ENCODE data around the gene PDE4C. TPM values are rescaled to one million over a fixed set of nuclear protein-coding genes. Genes with fewer than 3 reads are reported as not detected.
A peak's percentile ranks its signal among the peaks of the same experiment; 100 is the strongest.

PDE4C gene
- total RNA-seq, 2 experiments from 2014 or later, result not detected

DNA sequence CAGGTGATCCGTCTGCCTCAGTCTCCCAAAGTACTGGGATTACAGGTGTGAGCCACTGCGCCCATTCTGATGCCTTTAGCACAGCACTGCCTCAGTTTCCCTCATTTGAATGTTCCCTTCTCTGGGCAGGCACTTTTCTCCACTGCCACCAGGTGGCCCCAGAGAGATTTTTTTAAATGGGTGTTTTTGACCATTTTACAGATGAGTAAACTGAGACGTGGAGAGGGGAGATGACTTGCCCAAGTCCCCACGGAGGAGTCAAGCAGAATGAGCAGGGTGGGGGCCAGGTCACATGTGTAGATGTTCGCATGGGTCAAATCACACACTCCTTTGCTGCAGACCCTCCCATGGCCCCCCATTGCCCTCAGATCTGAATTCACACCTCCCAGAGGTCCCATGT lies 3.2 kb upstream of the PDE4C start:
- Mint-ChIP-seq H3K36me3 (no peaks in the 10 kb centered on the region), H3K4me3 (no peak overlapping the region), H3K27me3 (peaks cover 71% of the 10 kb centered on the region), H3K9me3 (peaks cover 2% of the 10 kb centered on the region), H3K4me1 (ENCODE audit: low read depth) (peaks cover 16% of the 10 kb centered on the region), H3K27ac (no peak overlapping the region)
- DNase-seq, result no peak
- intact Hi-C loops (cut with micrococcal nuclease), result no loop called here
- POLR2A ChIA-PET, result no interaction called here
- CTCF ChIA-PET, result interaction anchor here (0.7 to 1.3 kb wide), 3 partner anchors 22 to 177 kb away, joined by 3 to 4 read pairs (median 3); no protein-coding TSS in a partner anchor

- Mint-ChIP-seq H3K9me3 (no peaks in the 10 kb centered on the region), H3K27me3 (peaks cover 68% of the 10 kb centered on the region), H3K4me1 (ENCODE audit: low read depth) (peaks cover 22% of the 10 kb centered on the region), H3K4me3 (no peak overlapping the region), H3K36me3 (no peaks in the 10 kb centered on the region), H3K27ac (no peak overlapping the region)
- no peak for DNase-seq
- ChIA-PET POLR2A (no interaction called here), CTCF (interaction anchor here (1.3 kb wide), 1 partner anchor 24 kb away, joined by 4 read pairs; no protein-coding TSS in a partner anchor)
- intact Hi-C loops (cut with micrococcal nuclease), result loop anchor here (2.0 kb wide), 1 partner anchor 17 kb away; no protein-coding TSS in a partner anchor
These were observed 1.6 kb upstream of the PDE4C start for GRCh38 chr19:18227781-18228271.

GRCh38 chr19:18226956-18227780 lies 930 bp upstream of the PDE4C start:
- H3K36me3 Mint-ChIP-seq, result no peaks in the 10 kb centered on the region
- intact Hi-C loops (cut with micrococcal nuclease), result loop anchor here (2.0 kb wide), 1 partner anchor 18 kb away; no protein-coding TSS in a partner anchor
- no peak overlapping the region for H3K4me3 Mint-ChIP-seq
- no peaks in the 10 kb centered on the region for H3K9me3 Mint-ChIP-seq
- ChIA-PET CTCF (interaction anchor here (1.1 kb wide), 1 partner anchor 25 kb away, joined by 3 read pairs; no protein-coding TSS in a partner anchor), POLR2A (no interaction called here)
- H3K27ac Mint-ChIP-seq, result no peak overlapping the region
- peaks cover 64% of the 10 kb centered on the region for H3K27me3 Mint-ChIP-seq
- no peak for DNase-seq
- H3K4me1 Mint-ChIP-seq (ENCODE audit: low read depth), result peaks cover 18% of the 10 kb centered on the region

GRCh38 chr19:18225355-18225701 lies 910 bp downstream of the PDE4C start:
- POLR2A ChIA-PET, result no interaction called here
- H3K4me3 Mint-ChIP-seq, result peak overlapping the region; percentile 71
- intact Hi-C loops (cut with micrococcal nuclease), result loop anchor here (2.0 kb wide), 2 partner anchors 65 to 73 kb away; partner anchors contain the start of gene PIK3R2

GRCh38 chr19:18224525-18225354 lies 1.5 kb downstream of the PDE4C start:
- Mint-ChIP-seq H3K36me3 (no peaks in the 10 kb centered on the region), H3K4me3 (peak overlapping the region; percentile 71), H3K4me1 (ENCODE audit: low read depth) (peaks cover 21% of the 10 kb centered on the region), H3K27ac (no peak overlapping the region), H3K27me3 (peaks cover 57% of the 10 kb centered on the region), H3K9me3 (no peaks in the 10 kb centered on the region)
- CTCF ChIA-PET, result interaction anchor here (0.6 to 1.4 kb wide), 14 partner anchors 8 to 164 kb away, joined by 3 to 13 read pairs (median 4); partner anchors contain the start of genes JUND and RAB3A
- intact Hi-C loops (cut with micrococcal nuclease), result loop anchor here (2.0 kb wide), 2 partner anchors 64 to 72 kb away; partner anchors contain the start of gene PIK3R2
- peak; percentile 96 for DNase-seq
- POLR2A ChIA-PET, result interaction anchor here (0.6 to 1.2 kb wide), 2 partner anchors 32 to 67 kb away, joined by 3 read pairs; partner anchors contain the start of gene MPV17L2

More at GRCh38 chr19:18225355-18225701, 910 bp downstream of the PDE4C start:
- Mint-ChIP-seq H3K36me3 (no peaks in the 10 kb centered on the region), H3K27me3 (peaks cover 58% of the 10 kb centered on the region), H3K9me3 (no peaks in the 10 kb centered on the region), H3K27ac (no peak overlapping the region), H3K4me1 (ENCODE audit: low read depth) (peaks cover 21% of the 10 kb centered on the region)
- CTCF ChIA-PET, result interaction anchor here (1.2 to 1.3 kb wide), 2 partner anchors 17 to 163 kb away, joined by 3 to 4 read pairs; no protein-coding TSS in a partner anchor
- DNase-seq, result no peak

- intact Hi-C loops (cut with micrococcal nuclease), result loop anchor here (2.0 kb wide), 2 partner anchors 63 to 71 kb away; partner anchors contain the start of gene PIK3R2
- Mint-ChIP-seq H3K4me1 (ENCODE audit: low read depth) (peaks cover 21% of the 10 kb centered on the region), H3K36me3 (no peaks in the 10 kb centered on the region), H3K4me3 (peak overlapping the region; percentile 71), H3K9me3 (no peaks in the 10 kb centered on the region), H3K27ac (no peak overlapping the region), H3K27me3 (peaks cover 52% of the 10 kb centered on the region)
- ChIA-PET POLR2A (interaction anchor here (0.6 to 1.2 kb wide), 2 partner anchors 31 to 66 kb away, joined by 3 read pairs; partner anchors contain the start of gene MPV17L2), CTCF (interaction anchor here (0.6 to 1.4 kb wide), 14 partner anchors 9 to 164 kb away, joined by 3 to 13 read pairs (median 3); partner anchors contain the start of genes JUND and RAB3A)
- DNase-seq, result peak; percentile 57
These were observed 2.2 kb downstream of the PDE4C start for GRCh38 chr19:18223860-18224524.

GRCh38 chr19:18221815-18222725 lies 4.2 kb downstream of the PDE4C start:
- CTCF ChIA-PET, result interaction anchor here (1.0 to 2.3 kb wide), 4 partner anchors 14 to 57 kb away, joined by 3 to 9 read pairs (median 4); no protein-coding TSS in a partner anchor
- no peaks in the 10 kb centered on the region for H3K36me3 Mint-ChIP-seq
- peaks cover 40% of the 10 kb centered on the region for H3K27me3 Mint-ChIP-seq
- POLR2A ChIA-PET, result interaction anchor here (0.6 kb wide), 1 partner anchor 362 kb away, joined by 3 read pairs; the partner anchor contains the start of gene RPL18A
- no peaks in the 10 kb centered on the region for H3K9me3 Mint-ChIP-seq
- no peak overlapping the region for H3K4me3 Mint-ChIP-seq
- no peak for DNase-seq
- intact Hi-C loops (cut with micrococcal nuclease), result no loop called here
- no peak overlapping the region for H3K27ac Mint-ChIP-seq
- peaks cover 21% of the 10 kb centered on the region for H3K4me1 Mint-ChIP-seq (ENCODE audit: low read depth)

GRCh38 chr19:18220632-18221275 lies 5.5 kb downstream of the PDE4C start:
- Mint-ChIP-seq H3K4me3 (no peak overlapping the region), H3K27me3 (peaks cover 32% of the 10 kb centered on the region), H3K27ac (no peak overlapping the region), H3K9me3 (no peaks in the 10 kb centered on the region), H3K4me1 (ENCODE audit: low read depth) (peaks cover 18% of the 10 kb centered on the region), H3K36me3 (no peaks in the 10 kb centered on the region)
- intact Hi-C loops (cut with micrococcal nuclease), result no loop called here
- ChIA-PET POLR2A (no interaction called here), CTCF (interaction anchor here (1.0 to 1.5 kb wide), 2 partner anchors 31 to 168 kb away, joined by 4 to 6 read pairs; no protein-coding TSS in a partner anchor)
- no peak for DNase-seq

DNA sequence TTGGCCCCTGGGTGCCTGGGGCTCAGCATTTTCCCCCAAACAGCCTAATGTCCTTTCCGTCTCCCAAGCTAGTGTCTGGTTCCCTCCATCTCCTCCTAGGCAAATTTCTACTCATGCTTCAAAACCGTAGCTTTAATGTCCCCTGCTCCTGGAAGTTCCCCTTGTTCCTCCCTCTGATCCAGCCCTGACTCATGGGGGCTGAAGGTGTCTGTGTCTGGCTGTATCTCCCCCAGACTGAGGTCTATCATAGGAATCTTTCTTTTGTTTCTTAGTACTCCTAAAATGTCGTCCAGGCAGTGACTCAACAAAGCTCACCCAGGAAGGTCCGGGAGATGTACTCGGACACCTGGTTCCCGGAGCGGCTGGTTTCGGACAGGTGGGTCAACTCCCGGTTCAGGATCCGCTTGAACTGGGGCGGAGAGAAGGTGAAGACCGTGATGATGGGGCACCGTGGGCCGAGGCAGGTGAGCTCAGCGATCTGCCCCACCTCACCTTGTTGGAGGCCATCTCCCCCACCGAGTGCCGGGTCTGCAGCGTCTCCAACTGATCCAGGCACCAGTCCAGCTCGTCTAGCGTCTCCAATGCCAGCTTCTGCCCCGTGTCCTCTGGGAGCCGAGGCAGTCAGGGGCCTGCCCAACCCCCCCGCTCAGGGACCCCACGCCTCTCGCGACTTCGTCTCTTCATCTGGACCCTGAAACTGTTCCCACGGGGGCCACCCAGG lies 6.2 kb downstream of the PDE4C start:
- H3K9me3 Mint-ChIP-seq, result no peaks in the 10 kb centered on the region
- no peaks in the 10 kb centered on the region for H3K36me3 Mint-ChIP-seq
- ChIA-PET CTCF (interaction anchor here (0.8 to 1.5 kb wide), 4 partner anchors 11 to 168 kb away, joined by 3 to 6 read pairs (median 4); no protein-coding TSS in a partner anchor), POLR2A (interaction anchor here (0.7 kb wide), 1 partner anchor 10 kb away, joined by 3 read pairs; no protein-coding TSS in a partner anchor)
- H3K27ac Mint-ChIP-seq, result no peak overlapping the region
- DNase-seq, result no peak
- no peak overlapping the region for H3K4me3 Mint-ChIP-seq
- peaks cover 13% of the 10 kb centered on the region for H3K4me1 Mint-ChIP-seq (ENCODE audit: low read depth)
- intact Hi-C loops (cut with micrococcal nuclease), result no loop called here
- peaks cover 25% of the 10 kb centered on the region for H3K27me3 Mint-ChIP-seq

Measured in activated CD4-positive, alpha-beta memory T cell treated with anti-CD3 and anti-CD28 coated beads for 36 hours (primary cell).